CD1c-positive myeloid dendritic cell (primary cell): ENCODE data around the gene INS.
"Not testable (repeated sequence)": the region's sequence is repeated elsewhere in the genome, so short reads cannot be mapped to it uniquely, and the experiment has no call there.

ENCODE experiments used
- DNase-seq: peaks from one replicate; pipeline ENCODE4 v3.0.0-alpha.2; 2016; ENCODE audit errors: extremely low spot score

Gene INS

GRCh38 chr11:2132874-2133240 lies 28.2 kb downstream of the INS start:
- no peak for DNase-seq

DNA sequence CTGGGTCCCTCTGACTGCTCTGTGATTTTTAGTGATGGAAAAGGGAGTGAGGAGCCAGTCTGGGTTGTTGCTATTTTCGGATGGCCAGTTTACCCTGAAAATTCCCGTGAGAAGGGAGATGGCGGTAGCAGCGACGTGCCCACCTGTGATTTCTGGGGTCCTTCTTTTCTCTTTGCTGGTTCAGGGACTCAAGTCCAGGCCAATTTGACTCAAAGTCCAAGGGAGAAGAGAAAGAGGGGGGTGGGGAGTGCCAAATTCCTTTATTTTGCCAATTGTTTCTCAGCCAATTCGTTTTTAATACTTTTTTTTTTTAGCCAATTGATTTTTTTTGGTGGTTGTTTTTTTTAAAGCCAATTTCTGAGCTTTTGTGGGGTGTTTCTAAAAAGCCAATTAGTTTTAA lies 28.8 kb downstream of the INS start:
- no peak for DNase-seq

- DNase-seq = no peak
These were observed 29.4 kb downstream of the INS start for GRCh38 chr11:2131371-2132236.

- no peak for DNase-seq
These were observed 30.1 kb downstream of the INS start for GRCh38 chr11:2130881-2131352.

DNA sequence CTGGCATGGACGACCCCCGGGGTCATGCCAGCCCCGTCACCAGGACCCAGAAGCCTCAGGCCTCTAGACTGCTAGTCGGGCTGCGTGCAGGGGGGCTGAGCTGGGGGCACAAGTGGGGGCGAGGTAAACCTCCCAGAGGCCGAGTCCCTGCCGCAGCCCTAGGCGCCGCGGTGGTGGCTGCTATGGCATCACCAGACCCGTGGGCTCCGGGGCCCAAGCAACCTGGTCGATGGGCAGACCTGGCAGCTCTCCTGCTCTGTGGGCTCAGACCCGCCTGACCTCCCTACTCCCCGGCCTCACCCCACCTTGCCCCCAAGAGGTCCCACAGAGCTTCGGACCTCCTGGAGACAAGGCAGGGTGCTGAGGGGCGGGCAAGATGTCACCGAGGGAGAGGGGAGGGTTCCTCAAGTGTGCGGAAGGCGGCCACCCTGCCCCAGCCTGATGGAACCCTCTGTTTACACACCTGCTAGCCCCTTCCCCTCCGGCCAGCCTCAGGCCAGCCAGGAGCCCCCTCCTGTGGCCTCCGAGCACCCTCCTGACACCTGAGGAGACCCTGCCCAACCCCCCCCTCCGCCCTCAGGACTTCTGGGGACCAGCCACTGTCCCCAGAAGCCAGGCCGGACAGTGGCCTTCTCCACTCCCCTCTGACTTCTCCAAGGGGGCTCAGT lies 31.2 kb downstream of the INS start:
- DNase-seq = no peak

DNA sequence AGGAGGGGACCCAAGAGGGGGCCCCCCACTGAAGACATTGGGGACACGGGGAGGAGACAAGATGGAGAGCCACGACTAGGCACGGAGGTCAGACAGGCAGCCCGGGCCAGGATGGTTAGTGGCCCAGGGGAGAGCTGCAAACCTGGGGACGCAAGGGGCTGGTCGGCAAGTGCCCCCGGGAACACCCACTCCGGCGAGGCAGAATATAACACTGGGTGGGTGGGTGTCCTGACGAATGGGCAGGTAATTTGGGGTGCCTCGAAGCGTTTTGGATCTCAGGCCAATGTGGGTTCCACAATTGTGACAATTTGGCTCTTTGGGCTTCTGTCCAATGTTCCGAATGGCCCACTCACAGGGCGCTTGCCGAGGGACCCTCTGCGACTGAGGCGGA lies 31.7 kb downstream of the INS start:
- DNase-seq = no peak

- DNase-seq = no peak
These were observed 32.3 kb downstream of the INS start for GRCh38 chr11:2128511-2129307.

- DNase-seq = no peak
These were observed 32.9 kb downstream of the INS start for GRCh38 chr11:2128130-2128510.

- DNase-seq = no peak
These were observed 33.4 kb downstream of the INS start for GRCh38 chr11:2127482-2128129.

DNA sequence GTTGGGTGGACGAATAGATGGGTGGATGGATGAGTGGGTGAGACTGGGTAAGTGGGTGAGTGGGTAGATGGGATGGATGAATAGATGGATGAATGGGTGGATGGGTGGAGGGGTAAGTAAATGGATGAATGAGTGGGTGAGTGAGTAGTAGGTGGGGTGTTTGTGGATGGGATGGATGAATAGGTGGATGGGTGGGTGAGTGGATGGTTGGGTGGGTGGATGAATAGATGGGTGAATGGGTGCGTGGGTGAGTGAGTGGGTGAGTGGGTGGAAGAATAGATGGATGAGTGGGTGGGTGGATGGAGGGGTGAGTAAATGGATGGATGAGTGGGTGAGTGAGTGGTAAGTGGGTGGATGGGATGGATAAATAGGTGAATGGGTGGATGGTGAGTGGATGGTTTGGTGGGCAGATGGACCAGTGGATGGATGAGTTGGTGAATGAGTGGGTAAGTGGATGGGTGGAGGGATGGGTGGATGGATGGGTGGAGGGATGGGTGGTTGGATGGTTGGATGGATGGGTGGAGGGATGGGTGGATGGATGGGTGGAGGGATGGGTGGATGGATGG lies 34.4 kb downstream of the INS start:
- no peak for DNase-seq

DNA sequence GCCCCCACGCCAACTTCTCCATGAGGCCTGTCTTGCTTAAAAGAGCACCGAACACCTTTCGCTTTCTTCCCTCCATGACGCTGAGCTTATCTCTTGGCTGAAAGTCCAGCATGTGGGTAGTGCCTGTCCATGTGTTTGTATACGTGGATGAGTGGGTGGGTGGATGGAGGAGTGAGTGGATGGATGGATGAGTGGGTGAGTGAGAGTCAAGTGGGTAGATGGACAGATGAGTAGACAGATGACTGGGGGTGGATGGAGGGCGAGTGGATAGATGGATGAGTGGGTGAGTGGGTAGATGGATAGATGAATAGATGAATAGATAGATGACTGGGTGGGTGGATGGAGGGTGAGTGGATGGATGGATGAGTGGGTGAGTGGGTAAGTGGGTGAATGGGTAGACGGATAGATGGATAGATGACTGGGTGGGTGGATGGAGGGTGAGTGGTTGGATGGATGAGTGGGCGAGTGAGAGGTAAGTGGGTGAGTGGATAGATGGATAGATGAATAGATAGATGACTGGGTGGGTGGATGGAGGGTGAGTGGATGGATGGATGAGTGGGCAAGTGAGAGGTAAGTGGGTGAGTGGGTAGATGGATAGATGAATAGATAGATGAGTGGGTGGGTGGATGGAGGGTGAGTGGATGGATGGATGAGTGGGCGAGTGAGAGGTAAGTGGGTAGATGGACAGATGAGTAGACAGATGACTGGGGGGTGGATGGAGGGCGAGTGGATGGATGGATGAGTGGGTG lies 36.1 kb downstream of the INS start:
- not testable (repeated sequence) for DNase-seq

DNA sequence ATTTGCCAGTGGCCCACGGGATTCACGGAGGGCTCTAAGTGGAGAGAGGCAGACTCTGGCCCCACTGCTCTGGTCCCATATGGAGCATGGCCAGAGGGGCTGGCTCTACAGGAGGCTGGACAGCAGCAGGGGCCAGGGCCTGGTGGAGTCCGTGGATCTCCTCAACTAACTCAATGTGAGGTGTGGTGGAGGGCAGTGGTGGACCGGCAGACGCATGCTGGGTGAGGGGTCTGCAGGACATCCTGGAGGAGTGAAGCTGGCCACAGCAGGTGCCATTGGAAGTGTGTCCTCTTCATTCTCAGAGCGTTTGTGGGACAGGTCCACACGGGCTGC lies 37.4 kb downstream of the INS start:
- no peak for DNase-seq

DNA sequence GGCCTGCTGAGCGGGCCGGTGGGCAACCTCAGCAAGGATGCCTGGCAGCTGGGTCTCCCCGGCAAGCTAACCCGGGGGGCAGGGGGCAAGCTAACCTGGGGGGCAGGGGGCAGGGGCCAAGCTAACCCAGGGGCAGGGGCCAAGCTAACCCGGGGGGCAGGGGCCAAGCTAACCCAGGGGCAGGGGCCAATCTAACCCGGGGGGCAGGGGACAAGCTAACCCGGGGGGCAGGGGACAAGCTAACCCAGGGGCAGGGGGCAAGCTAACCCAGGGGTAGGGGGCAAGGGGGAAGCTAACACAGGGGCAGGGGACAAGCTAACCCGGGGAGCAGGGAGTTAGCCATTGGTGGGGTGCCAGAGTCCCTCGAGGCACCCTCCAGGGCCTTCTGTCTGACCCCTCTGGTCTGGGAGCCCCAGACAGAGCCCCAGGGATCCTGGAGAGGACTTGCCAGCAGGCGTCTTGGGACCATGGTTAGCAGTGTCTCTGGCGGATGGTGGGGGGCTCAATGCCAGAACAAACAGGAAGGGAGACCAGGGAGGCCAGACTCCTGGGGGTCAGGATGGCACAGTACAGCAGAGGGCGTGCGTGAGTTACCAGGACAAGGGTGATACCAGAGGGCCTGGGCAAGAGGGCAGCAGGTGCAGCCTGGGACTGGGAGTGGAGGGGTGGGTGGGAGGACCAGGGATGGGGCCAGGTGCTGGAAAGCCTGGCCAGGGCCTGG lies 37.9 kb downstream of the INS start:
- DNase-seq = no peak

DNA sequence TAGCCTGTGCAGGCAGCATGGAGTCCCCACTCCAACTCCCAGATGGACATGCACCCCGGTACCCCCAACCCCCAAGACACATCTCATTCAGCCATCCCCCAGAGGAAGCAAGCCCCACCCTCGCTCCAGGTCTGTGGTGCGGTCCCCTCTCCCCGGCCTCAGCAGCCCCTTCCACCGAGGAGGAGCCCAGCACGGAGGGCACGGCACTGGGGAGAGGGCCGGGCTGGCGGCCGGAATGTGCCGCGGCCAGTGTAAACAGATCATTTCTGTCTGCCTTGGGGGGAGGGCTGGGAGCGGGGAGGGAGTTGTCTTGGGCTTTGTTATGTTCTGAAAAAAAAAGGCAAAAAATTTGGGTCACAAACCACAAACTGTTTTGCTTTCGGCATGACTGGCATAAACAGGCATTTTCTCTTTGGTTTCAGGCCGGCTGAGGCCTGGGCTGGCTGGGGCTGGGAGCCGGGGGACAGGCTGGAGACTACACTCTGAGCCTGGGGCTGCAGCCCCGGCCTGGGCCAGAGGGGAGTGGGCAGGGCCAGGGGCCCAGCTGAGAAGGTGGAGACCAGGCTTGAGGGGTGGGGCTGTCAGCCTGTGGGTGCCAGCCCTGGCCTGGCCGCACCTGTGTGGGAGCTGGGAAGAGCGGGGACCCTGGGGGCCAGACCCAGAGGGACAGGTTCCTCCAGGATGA lies 38.6 kb downstream of the INS start:
- no peak for DNase-seq

GRCh38 chr11:2121227-2122130 lies 39.5 kb downstream of the INS start:
- DNase-seq = no peak

- DNase-seq = no peak
These were observed 40.5 kb downstream of the INS start for GRCh38 chr11:2120359-2121100.

DNA sequence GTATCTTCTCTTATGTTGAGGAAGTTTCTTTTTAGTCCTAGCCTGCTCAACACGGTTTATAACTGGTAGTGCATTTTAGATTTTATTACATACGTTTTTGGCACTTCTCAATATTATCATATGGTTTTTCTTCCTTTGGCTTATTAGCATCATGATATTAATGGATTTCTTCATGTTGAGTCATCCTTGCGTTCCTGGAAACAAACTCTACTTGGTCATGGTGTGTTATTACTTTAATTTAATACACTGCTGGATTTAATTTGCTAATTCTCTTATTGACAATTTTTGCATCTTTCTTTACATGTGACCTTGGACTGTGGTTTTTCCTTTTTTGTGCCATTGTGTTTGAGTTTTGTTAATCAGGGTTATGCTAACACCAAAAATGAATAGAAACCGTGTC lies 42.3 kb downstream of the INS start:
- DNase-seq = no peak

GRCh38 chr11:2116680-2117079 lies 44.3 kb downstream of the INS start:
- no peak for DNase-seq
